CD14-positive monocyte (primary cell): ENCODE measurements around the gene AMZ1. TPM values are rescaled to one million over a fixed set of nuclear protein-coding genes. Genes with fewer than 3 reads are reported as not detected.
A peak's percentile ranks its signal among the peaks of the same experiment; 100 is the strongest.

Source experiments
- DNase-seq, 3 donors: peaks; one replicate each; pipeline ENCODE4 v3.0.0-alpha.2; 2011 to 2022
- H2AFZ ChIP-seq: 2 replicates; pipeline ENCODE4 v1.6.0; 2012; ENCODE audit warnings: mild to moderate bottlenecking, low read depth, low read length, inconsistent platforms; ENCODE audit not compliant: insufficient read depth, poor library complexity, severe bottlenecking
- H3K27ac ChIP-seq, 2 donors: 1 replicate in 1 of 2; 2 replicates in 1 of 2; pipeline ENCODE4 v1.5.1; 2012 to 2013; ENCODE audit warnings: low read length in 2 of 2, control low read depth in 1 of 2, inconsistent platforms in 1 of 2, low read depth in 1 of 2, mild to moderate bottlenecking in 1 of 2
- H3K27me3 ChIP-seq, 2 donors: one replicate each; pipeline versions ENCODE4 v1.6.0 to v1.6.1; 2011 to 2013; ENCODE audit warnings: low read length in 2 of 2; ENCODE audit not compliant: control insufficient read depth in 2 of 2, insufficient read depth in 2 of 2
- H3K36me3 ChIP-seq, 2 donors: replicated peaks in 1 of 2; 1 replicate in 1 of 2; 2 replicates in 1 of 2; pipeline versions ENCODE4 v1.5.1 to v1.6.1; 2012 to 2013; ENCODE audit warnings: low read length in 2 of 2, control low read depth in 1 of 2, inconsistent platforms in 1 of 2, mild to moderate bottlenecking in 1 of 2; ENCODE audit not compliant: insufficient read depth in 2 of 2, control insufficient read depth in 1 of 2
- H3K4me1 ChIP-seq, 2 donors: 1 replicate in 1 of 2; 2 replicates in 1 of 2; pipeline versions ENCODE4 v1.5.1 to v1.6.1; 2012 to 2013; ENCODE audit warnings: low read length in 2 of 2, control low read depth in 1 of 2, inconsistent platforms in 1 of 2, mild to moderate bottlenecking in 1 of 2, moderate library complexity in 1 of 2; ENCODE audit not compliant: insufficient read depth in 2 of 2, control insufficient read depth in 1 of 2
- H3K4me2 ChIP-seq: replicated peaks from 2 replicates; pipeline ENCODE3; 2012; ENCODE audit warnings: low read length, moderate library complexity, mild to moderate bottlenecking; ENCODE audit not compliant: poor library complexity, severe bottlenecking; ENCODE audit errors: extremely low read depth
- H3K4me3 ChIP-seq, 3 experiments: fragments of 200-600 bp in 1 of 3; sonication (generic) in 1 of 3; replicated peaks in 1 of 3; 1 replicate in 2 of 3; 2 replicates in 1 of 3; pipeline ENCODE4 v1.5.1; 2011 to 2013; ENCODE audit warnings: low read length in 3 of 3, mild to moderate bottlenecking in 3 of 3, control low read depth in 2 of 3, low read depth in 2 of 3, inconsistent platforms in 1 of 3, moderate library complexity in 1 of 3
- H3K79me2 ChIP-seq: 2 replicates; pipeline ENCODE4 v1.6.0; 2012; ENCODE audit warnings: mild to moderate bottlenecking, control low read depth, inconsistent platforms, low read length, moderate library complexity; ENCODE audit not compliant: insufficient read depth
- H3K9ac ChIP-seq: 2 replicates; pipeline ENCODE4 v1.6.0; 2017; ENCODE audit warnings: low read length, mild to moderate bottlenecking; ENCODE audit not compliant: insufficient read depth, poor library complexity, severe bottlenecking
- H3K9me3 ChIP-seq, 2 donors: replicated peaks in 1 of 2; 1 replicate in 1 of 2; 2 replicates in 1 of 2; pipeline versions ENCODE4 v1.5.1 to v1.6.1; 2012 to 2013; ENCODE audit warnings: low read length in 2 of 2, control low read depth in 1 of 2; ENCODE audit not compliant: control insufficient read depth in 1 of 2, insufficient read depth in 1 of 2
- H4K20me1 ChIP-seq: 2 replicates; pipeline ENCODE4 v1.6.0; 2012; ENCODE audit warnings: mild to moderate bottlenecking, low read length, control low read depth, moderate library complexity; ENCODE audit not compliant: insufficient read depth
- H3K27ac Mint-ChIP-seq, 7 donors: one replicate each; pipeline ENCODE4 v1.8.0; 2020; ENCODE audit warnings: mild to moderate bottlenecking in 7 of 7, mixed read lengths in 7 of 7, moderate library complexity in 6 of 7, inconsistent platforms in 2 of 7
- H3K27me3 Mint-ChIP-seq, 3 donors: one replicate each; pipeline ENCODE4 v1.8.0; 2021 to 2022; ENCODE audit warnings: low read depth in 3 of 3, mild to moderate bottlenecking in 3 of 3, mixed read lengths in 3 of 3, moderate library complexity in 3 of 3, inconsistent platforms in 1 of 3
- H3K36me3 Mint-ChIP-seq, 2 donors: one replicate each; pipeline ENCODE4 v1.8.0; 2020; ENCODE audit warnings: mixed read lengths in 2 of 2, inconsistent platforms in 1 of 2, mild to moderate bottlenecking in 1 of 2
- H3K4me1 Mint-ChIP-seq: one replicate; pipeline ENCODE4 v1.8.0; 2020; ENCODE audit warnings: mild to moderate bottlenecking, mixed read lengths
- H3K4me3 Mint-ChIP-seq, 2 donors: one replicate each; pipeline ENCODE4 v1.8.0; 2020; ENCODE audit warnings: mild to moderate bottlenecking in 2 of 2, mixed read lengths in 2 of 2, moderate library complexity in 1 of 2
- H3K9me3 Mint-ChIP-seq, 7 donors: one replicate each; pipeline ENCODE4 v1.8.0; 2020 to 2022; ENCODE audit warnings: mixed read lengths in 7 of 7, mild to moderate bottlenecking in 6 of 7, moderate library complexity in 6 of 7, inconsistent platforms in 2 of 7
- CTCF ChIP-seq: fragments of 200-600 bp; IDR thresholded peaks from one replicate; pipeline ENCODE4 v1.8.0; 2022; ENCODE audit warnings: antibody characterized with exemption, mild to moderate bottlenecking
- WGBS: methylation state at CpG from one replicate; pipeline ENCODE4 v1.1.5; 2013; ENCODE audit warnings: missing lambda C conversion rate; ENCODE audit not compliant: insufficient coverage; 5-methylcytosine and 5-hydroxymethylcytosine counted together
- intact Hi-C, 2 donors: fragments of 100-400 bp; cut with micrococcal nuclease; formaldehyde crosslinking; loops; one replicate each; pipeline versions ENCODE4 v1.15.0 to v1.15.1; 2023
- polyA plus RNA-seq, 3 donors: library from polyadenylated mRNA; depleted of rRNA in 1 of 3; unstranded in 2 of 3; stranded (reverse) in 1 of 3; fragments of 300-500 nt in 2 of 3; fragments of >200 nt in 1 of 3; fragmentation: Illumina TruSeq in 2 of 3; gene quantifications; 1 replicate in 2 of 3; 2 replicates in 1 of 3; pipeline ENCODE4 v1.2.3, GENCODE V29; 2012 to 2021

The AMZ1 gene
- polyA plus RNA-seq, 3 donors: 0.09 to 0.25 (median 0.14) TPM

GRCh38 chr7:2655870-2656614, 32.0 kb upstream of the AMZ1 start:
- no peak overlapping the region for H3K4me3 ChIP-seq
- no peak overlapping the region for H3K27ac Mint-ChIP-seq
- DNase-seq: no peak
- H3K9me3 Mint-ChIP-seq: peaks cover 0 to 3% (median 0%) of the 10 kb centered on the region in 7 donors
- no peaks in the 10 kb centered on the region for H3K4me1 Mint-ChIP-seq
- no peak for TF ChIP-seq CTCF
- no peak overlapping the region for H2AFZ ChIP-seq
- WGBS: 98% methylated on average over 29 of the region's 29 CpGs
- no peaks in the 10 kb centered on the region for H3K27me3 ChIP-seq
- H3K4me1 ChIP-seq: no peaks in the 10 kb centered on the region
- H3K9me3 ChIP-seq: no peaks in the 10 kb centered on the region
- H3K36me3 ChIP-seq: peaks cover 75 to 87% of the 10 kb centered on the region in 2 donors
- intact Hi-C loops: no loop called here
- H3K79me2 ChIP-seq: no peaks in the 10 kb centered on the region
- H3K27ac ChIP-seq: no peak overlapping the region
- H3K36me3 Mint-ChIP-seq: peaks cover 55 to 86% of the 10 kb centered on the region in 2 donors
- H3K27me3 Mint-ChIP-seq: peaks cover 0 to 2% (median 1%) of the 10 kb centered on the region in 3 donors
- no peak overlapping the region for H3K4me3 Mint-ChIP-seq
- peaks cover 72% of the 10 kb centered on the region for H4K20me1 ChIP-seq
- no peak overlapping the region for H3K4me2 ChIP-seq
- H3K9ac ChIP-seq: no peak overlapping the region

- no peak overlapping the region for H2AFZ ChIP-seq
- intact Hi-C loops: no loop called here
- no peak overlapping the region for H3K27ac ChIP-seq
- H3K4me1 ChIP-seq: no peaks in the 10 kb centered on the region
- Mint-ChIP-seq H3K36me3 (peaks cover 54 to 86% of the 10 kb centered on the region in 2 donors), H3K4me3 (no peak overlapping the region), H3K27ac (peak overlapping the region in 3 of 7 donors; percentile 1 to 37 (median 2)), H3K4me1 (no peaks in the 10 kb centered on the region), H3K27me3 (peaks cover 0 to 2% (median 1%) of the 10 kb centered on the region in 3 donors), H3K9me3 (peaks cover 0 to 3% (median 0%) of the 10 kb centered on the region in 7 donors)
- no peaks in the 10 kb centered on the region for H3K27me3 ChIP-seq
- H3K79me2 ChIP-seq: no peaks in the 10 kb centered on the region
- peaks cover 73% of the 10 kb centered on the region for H4K20me1 ChIP-seq
- peaks cover 76 to 87% of the 10 kb centered on the region in 2 donors for H3K36me3 ChIP-seq
- TF ChIP-seq CTCF: no peak
- no peaks in the 10 kb centered on the region for H3K9me3 ChIP-seq
- 100% methylated on average over 2 of the region's 2 CpGs for WGBS
- H3K9ac ChIP-seq: no peak overlapping the region
- H3K4me3 ChIP-seq: no peak overlapping the region
- no peak overlapping the region for H3K4me2 ChIP-seq
- DNase-seq: no peak
These were observed 30.8 kb upstream of the AMZ1 start for GRCh38 chr7:2657208-2657607.
